Fibroblast of lung (primary cell): ENCODE measurements around the gene MGLL. TPM values are rescaled to one million over a fixed set of nuclear protein-coding genes. Genes with fewer than 3 reads are reported as not detected.

ENCODE experiments used
- DNase-seq, 2 donors: peaks; one replicate each; pipeline versions ENCODE4 v3.0.0 to v3.0.0-alpha.2; 2010; ENCODE audit warnings: low read depth in 2 of 2
- H2AFZ ChIP-seq: 2 replicates; pipeline ENCODE4 v1.5.1; 2012; ENCODE audit warnings: low read length, control low read depth, inconsistent platforms
- H3K27ac ChIP-seq: 2 replicates; pipeline ENCODE4 v1.5.1; 2011; ENCODE audit warnings: low read length, control low read depth; ENCODE audit not compliant: insufficient read depth
- H3K27me3 ChIP-seq: 2 replicates; pipeline ENCODE4 v1.5.1; 2011; ENCODE audit warnings: mild to moderate bottlenecking, low read length; ENCODE audit not compliant: control insufficient read depth, insufficient read depth
- H3K36me3 ChIP-seq: 2 replicates; pipeline ENCODE4 v1.5.1; 2011; ENCODE audit warnings: low read length; ENCODE audit not compliant: control insufficient read depth, insufficient read depth
- H3K4me1 ChIP-seq: 2 replicates; pipeline ENCODE4 v1.5.1; 2011; ENCODE audit warnings: low read length; ENCODE audit not compliant: control insufficient read depth, insufficient read depth; ENCODE audit errors: extremely low read depth
- H3K4me2 ChIP-seq: 2 replicates; pipeline ENCODE4 v1.5.1; 2011; ENCODE audit warnings: low read length, control low read depth; ENCODE audit not compliant: insufficient read depth; ENCODE audit errors: extremely low read depth
- H3K4me3 ChIP-seq, 4 experiments: fragments of 200-600 bp in 1 of 4; sonication (generic) in 1 of 4; replicated peaks in 1 of 4; 2 replicates each; pipeline ENCODE4 v1.5.1; 2011 to 2016; ENCODE audit warnings: low read length in 4 of 4, low read depth in 3 of 4, mild to moderate bottlenecking in 3 of 4, control low read depth in 2 of 4, inconsistent platforms in 1 of 4, mixed read lengths in 1 of 4; ENCODE audit not compliant: insufficient read depth in 1 of 4; ENCODE audit errors: control extremely low read depth in 1 of 4
- H3K79me2 ChIP-seq: 2 replicates; pipeline ENCODE4 v1.5.1; 2012; ENCODE audit warnings: mild to moderate bottlenecking, low read length, inconsistent platforms; ENCODE audit not compliant: control insufficient read depth, insufficient read depth
- H3K9ac ChIP-seq: 2 replicates; pipeline ENCODE4 v1.5.1; 2011; ENCODE audit warnings: mild to moderate bottlenecking, low read length, control low read depth; ENCODE audit not compliant: insufficient read depth
- H3K9me3 ChIP-seq: 2 replicates; pipeline ENCODE4 v1.5.1; 2012; ENCODE audit warnings: low read depth, low read length; ENCODE audit not compliant: control insufficient read depth, insufficient read depth
- H4K20me1 ChIP-seq: 2 replicates; pipeline ENCODE4 v1.5.1; 2011; ENCODE audit warnings: low read length; ENCODE audit not compliant: control insufficient read depth, insufficient read depth; ENCODE audit errors: extremely low read depth
- CTCF ChIP-seq, 2 donors: IDR thresholded peaks in 1 of 2; conservative IDR thresholded peaks in 1 of 2; 1 replicate in 1 of 2; 2 replicates in 1 of 2; pipeline ENCODE4 v1.5.1; 2011 to 2012; ENCODE audit warnings: low read length in 2 of 2, control low read depth in 1 of 2, inconsistent platforms in 1 of 2, low read depth in 1 of 2, mild to moderate bottlenecking in 1 of 2
- EZH2 ChIP-seq: IDR thresholded peaks from 2 replicates; pipeline ENCODE4 v1.5.1; 2012; ENCODE audit warnings: low read length, control low read depth, mild to moderate bottlenecking; ENCODE audit errors: missing control alignments
- polyA plus RNA-seq, 2 donors: library from polyadenylated mRNA; depleted of rRNA in 1 of 2; stranded (reverse) in 1 of 2; unstranded in 1 of 2; fragments of >200 nt; gene quantifications; 2 replicates each; pipeline ENCODE4 v1.2.1, GENCODE V29; 2011 to 2012; ENCODE audit warnings: missing spikeins in 1 of 2
- total RNA-seq: library from RNA; depleted of rRNA; stranded (reverse); fragments of >200 nt; gene quantifications from 2 replicates; pipeline ENCODE4 v1.2.1, GENCODE V29; 2014

MGLL gene
- total and polyA plus RNA-seq, 2 donors (not counting 1 experiment from before 2014, with no cell fraction given), result 60.1 to 122 TPM

- DNase-seq, result peak; percentile 65 to 69
- no peak for TF ChIP-seq CTCF (conservative IDR thresholded peaks at IDR 0.05 in 1 of 2, IDR thresholded peaks at IDR 0.05 in 1 of 2; ENCODE audit: low read depth in 1 of 2, low read length in 2 of 2)
- no peak for TF ChIP-seq EZH2
These were observed 149.7 kb downstream of the MGLL start, which contains the start of gene ABTB1 for GRCh38 chr3:127672429-127673190. ABTB1 (plus strand) TSS chr3:127672952; CDS start chr3:127673026, 74 bp downstream.

GRCh38 chr3:127671523-127672428, 150.5 kb downstream of the MGLL start:
- no peak for TF ChIP-seq CTCF (conservative IDR thresholded peaks at IDR 0.05 in 1 of 2, IDR thresholded peaks at IDR 0.05 in 1 of 2; ENCODE audit: low read depth in 1 of 2, low read length in 2 of 2)
- TF ChIP-seq EZH2, result no peak
- no peaks in the 10 kb centered on the region for H4K20me1 ChIP-seq
- H3K79me2 ChIP-seq, result no peaks in the 10 kb centered on the region
- no peaks in the 10 kb centered on the region for H3K9me3 ChIP-seq
- H3K4me3 ChIP-seq, result peak overlapping the region; percentile 43 to 71 (median 64)
- peak in 1 of 2 donors; percentile 7 for DNase-seq
- H3K36me3 ChIP-seq, result peaks cover 2% of the 10 kb centered on the region
- H3K27me3 ChIP-seq, result no peaks in the 10 kb centered on the region
- peak overlapping the region; percentile 89 for H3K27ac ChIP-seq
- H2AFZ ChIP-seq, result peak overlapping the region; percentile 61
- H3K4me2 ChIP-seq, result peak overlapping the region; percentile 88
- H3K9ac ChIP-seq, result peak overlapping the region; percentile 90
- no peaks in the 10 kb centered on the region for H3K4me1 ChIP-seq

More at GRCh38 chr3:127672429-127673190, 149.7 kb downstream of the MGLL start, which contains the start of gene ABTB1:
- no peaks in the 10 kb centered on the region for H4K20me1 ChIP-seq
- H3K9ac ChIP-seq, result peak within 1 kb of the TSS; percentile 90
- peak within 1 kb of the TSS; percentile 89 for H3K27ac ChIP-seq
- no peaks in the 10 kb centered on the region for H3K79me2 ChIP-seq
- no peaks in the 10 kb centered on the region for H3K4me1 ChIP-seq
- no peaks in the 10 kb centered on the region for H3K9me3 ChIP-seq
- peaks cover 2% of the 10 kb centered on the region for H3K36me3 ChIP-seq
- H3K4me3 ChIP-seq, result peak within 1 kb of the TSS; percentile 47 to 71 (median 70)
- H3K4me2 ChIP-seq, result peak within 1 kb of the TSS; percentile 88
- H2AFZ ChIP-seq, result peak within 1 kb of the TSS; percentile 81
- H3K27me3 ChIP-seq, result no peaks in the 10 kb centered on the region
